AG04449 (cell line): ENCODE data around the gene EPS8.
A peak's percentile ranks its signal among the peaks of the same experiment; 100 is the strongest.

Experiments
- CTCF ChIA-PET: fragments of 350-600 bp; formaldehyde crosslinking; extraction: SDS; loops from one replicate; lab custom pipeline; 2021; ENCODE audit warnings: antibody characterized with exemption; lab: Yijun Ruan, JAX
- POLR2A ChIA-PET: fragments of 400-600, 350-600 bp; formaldehyde crosslinking; extraction: SDS; loops from one replicate; lab custom pipeline; 2020; ENCODE audit warnings: antibody characterized with exemption, inconsistent platforms; lab: Yijun Ruan, JAX
- DNase-seq: peaks from one replicate; pipeline ENCODE4 v3.0.0-alpha.2; 2010; ENCODE audit warnings: low read depth, low spot score
- H3K4me3 ChIP-seq: 2 replicates; pipeline ENCODE4 v1.5.1; 2011; ENCODE audit warnings: low read depth, mild to moderate bottlenecking, control low read depth, low read length
- CTCF ChIP-seq: IDR thresholded peaks from one replicate; pipeline ENCODE4 v1.5.1; 2011; ENCODE audit warnings: mild to moderate bottlenecking, moderate library complexity, low read length, control low read depth, inconsistent platforms; ENCODE audit not compliant: insufficient read depth; ENCODE audit errors: missing control alignments

Gene EPS8

GRCh38 chr12:15794196-15794595, 5.0 kb upstream of the EPS8 start:
- no peak for DNase-seq
- no peak overlapping the region for H3K4me3 ChIP-seq
- CTCF ChIA-PET: no interaction called here
- no peak for TF ChIP-seq CTCF
- POLR2A ChIA-PET: no interaction called here

GRCh38 chr12:15788233-15789219, 662 bp downstream of the EPS8 start:
- DNase-seq: no peak
- POLR2A ChIA-PET: interaction anchor here (1.0 to 2.2 kb wide), 9 partner anchors 8 to 127 kb away, joined by 3 to 11 read pairs (median 4); no protein-coding TSS in a partner anchor
- no peak for TF ChIP-seq CTCF
- CTCF ChIA-PET: interaction anchor here (0.5 to 2.2 kb wide), 8 partner anchors 16 to 201 kb away, joined by 3 to 7 read pairs (median 3); no protein-coding TSS in a partner anchor
- peak overlapping the region; percentile 81 for H3K4me3 ChIP-seq

GRCh38 chr12:15787778-15788177, 1.4 kb downstream of the EPS8 start:
- CTCF ChIA-PET: interaction anchor here (0.8 to 2.2 kb wide), 5 partner anchors 15 to 197 kb away, joined by 3 to 7 read pairs (median 3); no protein-coding TSS in a partner anchor
- POLR2A ChIA-PET: no interaction called here
- H3K4me3 ChIP-seq: peak overlapping the region; percentile 81
- DNase-seq: no peak
- TF ChIP-seq CTCF: no peak

DNA sequence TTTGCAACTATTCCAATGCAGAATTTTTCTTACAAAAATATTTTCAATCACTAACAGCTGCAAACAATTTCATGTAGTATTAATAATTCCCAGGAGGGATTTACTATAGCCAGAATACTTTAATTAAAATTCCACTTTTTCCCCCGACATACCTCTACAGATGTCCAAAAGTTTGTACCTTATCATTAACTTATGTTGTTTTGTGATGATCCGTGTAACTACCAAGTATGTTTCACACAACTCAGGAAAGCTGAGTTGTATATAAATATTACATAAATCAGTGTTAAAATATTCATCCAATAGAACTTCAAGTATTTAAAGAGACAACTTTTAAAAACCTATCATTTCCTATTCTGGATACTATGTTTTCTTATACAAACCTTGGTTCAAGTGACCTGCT, 2.4 kb downstream of the EPS8 start:
- DNase-seq: no peak
- ChIA-PET CTCF (interaction anchor here (1.1 to 2.2 kb wide), 4 partner anchors 14 to 196 kb away, joined by 3 to 7 read pairs (median 4); no protein-coding TSS in a partner anchor), POLR2A (interaction anchor here (0.7 kb wide), 1 partner anchor 44 kb away, joined by 3 read pairs; no protein-coding TSS in a partner anchor)
- H3K4me3 ChIP-seq: peak overlapping the region; percentile 81
- TF ChIP-seq CTCF: no peak

GRCh38 chr12:15783288-15783687, 5.9 kb downstream of the EPS8 start:
- DNase-seq: no peak
- CTCF ChIA-PET: interaction anchor here (1.5 kb wide), 1 partner anchor 109 kb away, joined by 3 read pairs; no protein-coding TSS in a partner anchor
- TF ChIP-seq CTCF: no peak
- POLR2A ChIA-PET: no interaction called here
- H3K4me3 ChIP-seq: no peak overlapping the region

- ChIA-PET CTCF (interaction anchor here (1.5 kb wide), 1 partner anchor 109 kb away, joined by 3 read pairs; no protein-coding TSS in a partner anchor), POLR2A (no interaction called here)
- H3K4me3 ChIP-seq: no peak overlapping the region
- DNase-seq: no peak
- TF ChIP-seq CTCF: no peak
Measured at GRCh38 chr12:15782667-15783066, 6.5 kb downstream of the EPS8 start.
